Bone marrow (tissue), 2 donors: ENCODE results near the gene EPB41L5.

Experiments
- DNase-seq, 2 donors: peaks; one replicate each; lab custom pipeline; 2025; lab: John Stamatoyannopoulos, UW

The EPB41L5 gene

DNA sequence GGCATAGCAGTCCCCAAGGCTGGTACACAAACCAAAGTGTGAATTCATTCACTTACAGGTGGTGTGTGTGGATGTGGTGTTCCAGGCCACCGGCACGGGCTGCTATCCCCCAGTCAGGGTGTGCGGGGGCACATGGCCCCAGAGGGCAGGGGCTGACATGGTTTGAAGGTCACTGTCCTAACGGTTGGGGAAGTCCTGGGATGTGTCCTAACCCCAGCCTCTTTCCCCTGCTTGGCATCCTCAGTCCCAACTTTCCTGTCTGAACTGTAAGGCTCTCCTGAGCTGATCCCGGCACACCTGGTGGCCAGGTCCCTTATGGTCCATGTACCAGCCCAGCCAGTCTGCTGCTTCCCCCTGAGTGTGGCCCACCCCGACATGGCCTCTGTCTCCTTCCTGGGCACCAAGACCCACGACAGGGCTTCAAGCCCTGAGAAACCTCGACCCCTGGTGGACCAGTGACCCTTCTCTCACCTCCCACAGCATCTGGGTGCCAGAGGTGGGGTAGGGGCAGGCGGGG, 212.7 kb downstream of the EPB41L5 start:
- no peak for DNase-seq

DNA sequence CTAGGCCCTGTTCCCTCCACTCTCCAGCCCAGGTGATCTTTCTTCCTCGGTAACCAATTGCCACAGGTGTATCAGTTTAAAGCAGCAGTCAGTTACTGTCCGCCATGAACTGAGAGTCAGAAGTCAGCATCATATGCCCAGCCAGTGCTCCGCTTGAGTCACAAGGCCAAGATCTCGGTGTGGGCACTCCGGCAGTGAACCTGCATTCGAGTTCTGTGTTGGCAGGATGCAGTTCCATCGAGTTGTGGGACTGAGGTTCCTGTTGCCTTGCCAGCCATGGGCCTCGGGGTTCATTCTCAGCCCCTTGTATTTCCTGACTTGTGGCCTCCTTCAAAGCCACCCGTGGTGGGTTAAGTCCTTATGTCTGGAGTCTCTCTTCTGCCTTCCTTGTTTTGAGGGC, 213.4 kb downstream of the EPB41L5 start:
- no peak for DNase-seq

GRCh38 chr2:120227111-120227991, 214.5 kb downstream of the EPB41L5 start:
- DNase-seq = no peak

DNA sequence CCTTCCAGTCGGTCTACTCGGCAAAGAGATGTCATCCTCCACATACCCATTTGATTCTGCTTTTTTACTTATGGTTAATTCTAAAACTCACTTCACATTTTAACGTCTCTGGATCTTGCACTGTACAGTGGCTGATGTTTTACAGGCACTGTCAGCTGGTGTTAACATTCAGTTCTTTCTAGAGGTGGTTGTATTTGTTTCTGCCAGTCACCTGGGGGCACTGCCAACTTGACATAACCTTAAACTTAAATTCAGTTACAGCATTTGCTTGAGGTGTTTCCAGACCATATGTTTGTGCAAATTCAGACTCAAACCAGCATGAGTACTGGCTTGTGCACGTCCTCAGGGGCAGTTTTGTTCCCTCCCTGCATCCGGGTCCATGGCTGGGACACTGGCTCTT, 215.6 kb downstream of the EPB41L5 start:
- no peak for DNase-seq
